OCI-LY7 (cell line): ENCODE measurements around the gene GDPD4. TPM values are rescaled to one million over a fixed set of nuclear protein-coding genes. Genes with fewer than 3 reads are reported as not detected.

Experiments used
- BruUV-seq: library from RNA; stranded (reverse); fragments of 400-500 nt; replicated peaks from 2 replicates; lab custom pipeline; 2021; lab: Mats Ljungman, UMichigan
- CTCF ChIA-PET: fragments of 300-600 bp; sonication (Branson Sonifier 250); formaldehyde crosslinking; loops from one replicate; lab custom pipeline; 2022; ENCODE audit warnings: antibody characterized with exemption; ENCODE audit not compliant: unreplicated experiment; lab: Charles Lee
- POLR2A ChIA-PET: fragments of 300-600 bp; sonication (Branson Sonifier 250); formaldehyde crosslinking; loops from one replicate; lab custom pipeline; 2022; ENCODE audit warnings: antibody characterized with exemption; lab: Charles Lee
- DNase-seq: peaks from one replicate; pipeline ENCODE4 v3.0.0-alpha.2; 2015; ENCODE audit warnings: low spot score
- H2AFZ ChIP-seq: fragments of 200-600 bp; sonication (generic), shearing (Covaris generic); 2 replicates; pipeline ENCODE4 v1.6.1; 2014; ENCODE audit warnings: mild to moderate bottlenecking, antibody characterized with exemption, low read length, moderate library complexity
- H3K27ac ChIP-seq: fragments of 200-600 bp; sonication (generic); 2 replicates; pipeline ENCODE4 v1.5.1; 2014; ENCODE audit warnings: mixed run types, low read depth, mild to moderate bottlenecking, moderate library complexity, low read length, inconsistent platforms; ENCODE audit not compliant: poor library complexity, severe bottlenecking
- H3K36me3 ChIP-seq: fragments of 200-600 bp; sonication (generic); 2 replicates; pipeline ENCODE4 v1.6.1; 2014; ENCODE audit warnings: mild to moderate bottlenecking, antibody characterized with exemption, low read length, moderate library complexity, mixed read lengths; ENCODE audit not compliant: insufficient read depth
- H3K4me1 ChIP-seq: fragments of 200-600 bp; sonication (generic); 2 replicates; pipeline ENCODE4 v1.5.1; 2014; ENCODE audit warnings: mild to moderate bottlenecking, low read length; ENCODE audit not compliant: insufficient read depth, poor library complexity, severe bottlenecking
- H3K4me2 ChIP-seq: fragments of 200-600 bp; sonication (generic); 2 replicates; pipeline ENCODE4 v1.6.1; 2014; ENCODE audit warnings: mild to moderate bottlenecking, low read length
- H3K4me3 ChIP-seq: fragments of 200-600 bp; sonication (generic); 2 replicates; pipeline ENCODE4 v1.5.1; 2014; ENCODE audit warnings: mild to moderate bottlenecking, low read depth, low read length; ENCODE audit not compliant: poor library complexity, severe bottlenecking
- H3K79me2 ChIP-seq: fragments of 200-600 bp; sonication (generic); 2 replicates; pipeline ENCODE4 v1.6.1; 2016; ENCODE audit warnings: low read depth, mild to moderate bottlenecking, low read length, moderate library complexity, mixed read lengths; ENCODE audit not compliant: insufficient read depth
- H3K9me2 ChIP-seq: fragments of 200-600 bp; sonication (generic); 2 replicates; pipeline ENCODE4 v1.6.1; 2016; ENCODE audit warnings: mild to moderate bottlenecking, low read length, mixed read lengths; ENCODE audit not compliant: insufficient read depth
- H3K9me3 ChIP-seq: fragments of 200-600 bp; sonication (generic); 2 replicates; pipeline ENCODE4 v1.6.1; 2014; ENCODE audit warnings: mild to moderate bottlenecking, mixed run types, low read length, mixed read lengths
- H4K20me1 ChIP-seq: fragments of 200-600 bp; sonication (generic); 2 replicates; pipeline ENCODE4 v1.6.1; 2014; ENCODE audit warnings: mild to moderate bottlenecking, antibody characterized with exemption, low read length, moderate library complexity, mixed read lengths; ENCODE audit not compliant: insufficient read depth
- EZH2phosphoT487 ChIP-seq: fragments of 200-600 bp; sonication (generic); IDR thresholded peaks from 2 replicates; pipeline ENCODE4 v1.6.1; 2018; ENCODE audit warnings: low read depth, borderline replicate concordance, mild to moderate bottlenecking, mixed run types, antibody characterized with exemption, low read length, moderate library complexity, mixed read lengths
- intact Hi-C: fragments of 100-400 bp; cut with micrococcal nuclease; formaldehyde crosslinking; loops from one replicate; pipeline ENCODE4 v1.10.0; 2022; ENCODE audit not compliant: unreplicated experiment
- total RNA-seq, 2 experiments: library from RNA; depleted of rRNA in 1 of 2; stranded (reverse); fragments of >200 nt in 1 of 2; shearing (Covaris generic) in 1 of 2; gene quantifications; 2 replicates each; pipeline ENCODE4 v1.2.3, GENCODE V29; 2014 to 2022
- TF ChIP-seq, protein P1 (sequence below): fragments of 200-600 bp; sonication (generic); conservative IDR thresholded peaks from 2 replicates; pipeline ENCODE4 v1.5.1; 2014; ENCODE audit warnings: mild to moderate bottlenecking, antibody characterized with exemption, low read length, moderate library complexity, mixed read lengths

The GDPD4 gene
- total RNA-seq, 2 experiments from 2014 or later, result not detected

DNA sequence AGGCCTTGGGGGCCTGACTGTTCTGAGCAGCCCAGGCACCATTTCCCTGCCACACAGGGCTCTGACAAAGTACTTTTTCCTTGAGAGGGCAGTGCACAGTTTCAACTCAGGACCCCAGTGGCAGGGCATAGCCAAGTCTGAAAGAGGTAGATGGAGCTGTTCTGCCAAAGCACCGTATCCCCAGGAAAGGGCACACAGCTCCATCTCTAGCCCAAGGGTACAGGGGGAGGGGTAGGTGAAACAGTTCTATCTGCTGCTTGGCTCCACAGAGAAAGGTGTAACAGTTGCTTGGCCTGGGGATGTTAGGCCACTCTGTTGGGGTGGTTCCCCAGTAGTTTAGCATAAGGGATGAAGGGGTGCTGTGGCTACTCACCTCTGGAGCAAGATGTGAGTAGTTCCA is 47.8 kb downstream of the GDPD4 start:
- no peak overlapping the region for H3K4me3 ChIP-seq
- no peaks in the 10 kb centered on the region for H3K9me3 ChIP-seq
- H3K9me2 ChIP-seq, result no peaks in the 10 kb centered on the region
- BruUV-seq, result no TSS peak
- intact Hi-C loops, result no loop called here
- no peak overlapping the region for H3K4me2 ChIP-seq
- no peak for DNase-seq
- no peaks in the 10 kb centered on the region for H3K4me1 ChIP-seq
- no peaks in the 10 kb centered on the region for H4K20me1 ChIP-seq
- H3K79me2 ChIP-seq, result no peaks in the 10 kb centered on the region
- CTCF ChIA-PET, result no interaction called here
- POLR2A ChIA-PET, result no interaction called here
- no peaks in the 10 kb centered on the region for H3K36me3 ChIP-seq
- no peak overlapping the region for H2AFZ ChIP-seq
- TF ChIP-seq, protein P1, sequence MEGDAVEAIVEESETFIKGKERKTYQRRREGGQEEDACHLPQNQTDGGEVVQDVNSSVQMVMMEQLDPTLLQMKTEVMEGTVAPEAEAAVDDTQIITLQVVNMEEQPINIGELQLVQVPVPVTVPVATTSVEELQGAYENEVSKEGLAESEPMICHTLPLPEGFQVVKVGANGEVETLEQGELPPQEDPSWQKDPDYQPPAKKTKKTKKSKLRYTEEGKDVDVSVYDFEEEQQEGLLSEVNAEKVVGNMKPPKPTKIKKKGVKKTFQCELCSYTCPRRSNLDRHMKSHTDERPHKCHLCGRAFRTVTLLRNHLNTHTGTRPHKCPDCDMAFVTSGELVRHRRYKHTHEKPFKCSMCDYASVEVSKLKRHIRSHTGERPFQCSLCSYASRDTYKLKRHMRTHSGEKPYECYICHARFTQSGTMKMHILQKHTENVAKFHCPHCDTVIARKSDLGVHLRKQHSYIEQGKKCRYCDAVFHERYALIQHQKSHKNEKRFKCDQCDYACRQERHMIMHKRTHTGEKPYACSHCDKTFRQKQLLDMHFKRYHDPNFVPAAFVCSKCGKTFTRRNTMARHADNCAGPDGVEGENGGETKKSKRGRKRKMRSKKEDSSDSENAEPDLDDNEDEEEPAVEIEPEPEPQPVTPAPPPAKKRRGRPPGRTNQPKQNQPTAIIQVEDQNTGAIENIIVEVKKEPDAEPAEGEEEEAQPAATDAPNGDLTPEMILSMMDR, result no peak
- no peak for TF ChIP-seq EZH2phosphoT487
- no peak overlapping the region for H3K27ac ChIP-seq

DNA sequence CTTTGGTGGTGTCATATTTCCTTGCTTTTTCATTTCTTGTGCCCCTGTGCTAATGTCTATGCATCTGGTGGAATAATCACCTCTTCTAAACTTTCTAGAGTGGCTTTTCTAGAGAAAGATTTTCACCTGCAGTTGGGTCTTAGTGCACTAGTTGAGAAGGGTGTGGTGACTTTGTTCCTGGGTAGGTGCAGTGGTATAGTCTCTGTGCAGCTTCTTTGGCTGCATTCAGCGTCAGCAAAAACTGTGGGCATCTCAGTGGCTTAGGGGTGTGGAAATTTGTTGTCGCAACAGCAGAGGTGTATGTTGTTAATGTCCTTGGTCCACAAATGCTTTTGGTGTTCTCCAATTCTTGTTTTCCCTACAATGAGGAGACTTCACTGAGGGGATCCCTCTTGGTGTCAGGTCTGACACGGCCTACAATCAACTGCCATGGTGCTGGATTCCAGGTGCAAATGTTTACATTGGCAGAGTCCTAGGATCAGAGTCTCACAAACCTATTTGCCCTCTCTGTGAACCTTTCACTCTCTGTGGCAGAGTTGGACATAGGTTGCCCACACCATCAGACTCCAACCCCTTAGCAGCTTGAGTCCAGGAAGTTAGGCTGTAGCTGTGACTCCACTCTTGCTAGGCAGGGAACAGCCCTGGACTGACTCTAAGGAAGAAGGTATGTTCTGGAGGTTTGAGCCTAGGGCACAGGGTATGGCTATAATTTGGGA is 48.8 kb downstream of the GDPD4 start:
- Histone ChIP-seq H3K4me3 (no peak overlapping the region), H3K4me2 (no peak overlapping the region), H3K9me3 (no peaks in the 10 kb centered on the region), H4K20me1 (no peaks in the 10 kb centered on the region), H3K27ac (no peak overlapping the region), H3K36me3 (no peaks in the 10 kb centered on the region), H3K9me2 (no peaks in the 10 kb centered on the region), H3K79me2 (no peaks in the 10 kb centered on the region), H3K4me1 (no peaks in the 10 kb centered on the region), H2AFZ (no peak overlapping the region)
- intact Hi-C loops, result no loop called here
- no TSS peak for BruUV-seq
- TF ChIP-seq EZH2phosphoT487, result no peak
- TF ChIP-seq, protein P1, result no peak
- ChIA-PET CTCF (no interaction called here), POLR2A (no interaction called here)
- no peak for DNase-seq

DNA sequence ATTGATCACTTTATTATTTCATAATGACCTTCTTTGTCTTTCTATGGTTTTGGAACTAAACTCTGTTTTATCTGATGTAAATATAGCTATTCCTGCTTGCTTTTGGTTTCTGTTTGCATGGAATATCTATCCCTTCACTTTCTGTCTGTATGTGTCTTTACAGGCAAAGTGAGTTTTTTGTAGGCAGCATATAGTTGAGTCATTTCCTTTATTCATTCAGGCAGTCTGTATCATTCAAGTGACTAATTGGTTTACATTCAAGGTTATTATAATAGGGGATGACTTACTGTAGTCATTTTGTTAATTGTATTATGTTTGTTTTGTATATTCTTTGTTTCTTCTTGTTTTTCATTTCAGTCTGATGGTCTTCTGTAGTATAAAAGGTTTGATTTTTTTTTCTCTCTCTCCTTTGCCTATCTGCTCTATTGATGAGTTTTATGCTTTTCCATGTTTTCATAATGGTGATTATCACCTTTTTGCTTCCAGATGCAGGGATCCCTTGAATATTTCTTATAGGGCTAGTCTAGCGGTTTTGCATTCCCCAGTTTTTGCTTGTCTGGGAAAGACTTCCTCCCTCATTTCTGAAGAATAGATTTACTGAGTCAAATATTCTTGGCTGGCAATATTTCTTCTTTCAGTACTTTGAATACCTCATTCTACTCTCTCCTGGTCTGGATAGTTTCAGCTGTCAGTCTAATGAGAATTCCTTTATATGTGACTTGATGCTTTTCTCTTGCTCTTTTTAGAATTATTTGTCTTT is 50.4 kb downstream of the GDPD4 start:
- TF ChIP-seq, protein P1, result no peak
- TF ChIP-seq EZH2phosphoT487, result no peak
- no peak overlapping the region for H3K4me2 ChIP-seq
- no peak for DNase-seq
- no peaks in the 10 kb centered on the region for H3K4me1 ChIP-seq
- H4K20me1 ChIP-seq, result no peaks in the 10 kb centered on the region
- H2AFZ ChIP-seq, result no peak overlapping the region
- no peaks in the 10 kb centered on the region for H3K79me2 ChIP-seq
- H3K36me3 ChIP-seq, result no peaks in the 10 kb centered on the region
- BruUV-seq, result no TSS peak
- H3K27ac ChIP-seq, result no peak overlapping the region
- intact Hi-C loops, result no loop called here
- H3K9me2 ChIP-seq, result no peaks in the 10 kb centered on the region
- ChIA-PET CTCF (no interaction called here), POLR2A (no interaction called here)
- no peak overlapping the region for H3K4me3 ChIP-seq
- H3K9me3 ChIP-seq, result no peaks in the 10 kb centered on the region
